CMK (cell line): ENCODE measurements around the gene PDZD8.

ENCODE experiments used
- DNase-seq: peaks from one replicate; pipeline ENCODE4 v3.0.0-alpha.2; 2010; ENCODE audit warnings: low read depth

The PDZD8 gene

DNA sequence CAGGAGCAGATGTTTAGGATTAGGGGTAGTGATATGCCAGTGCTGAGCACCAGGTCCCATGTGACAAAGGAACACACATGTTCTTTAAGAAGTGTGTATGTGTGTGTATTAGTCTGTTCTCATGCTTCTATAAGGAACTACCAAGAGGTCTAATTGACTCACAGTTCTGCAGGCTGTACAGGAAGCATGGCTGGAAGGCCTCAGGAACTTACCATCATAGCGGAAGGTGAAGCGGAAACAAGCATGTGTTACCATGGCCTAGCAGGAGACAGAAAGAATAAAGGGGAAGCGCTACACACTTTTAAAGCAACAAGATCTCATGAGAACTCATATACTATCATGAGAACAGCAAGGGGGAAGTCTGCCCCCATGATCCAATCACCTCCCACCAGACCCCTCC, 22.8 kb upstream of the PDZD8 start:
- DNase-seq, result no peak

DNA sequence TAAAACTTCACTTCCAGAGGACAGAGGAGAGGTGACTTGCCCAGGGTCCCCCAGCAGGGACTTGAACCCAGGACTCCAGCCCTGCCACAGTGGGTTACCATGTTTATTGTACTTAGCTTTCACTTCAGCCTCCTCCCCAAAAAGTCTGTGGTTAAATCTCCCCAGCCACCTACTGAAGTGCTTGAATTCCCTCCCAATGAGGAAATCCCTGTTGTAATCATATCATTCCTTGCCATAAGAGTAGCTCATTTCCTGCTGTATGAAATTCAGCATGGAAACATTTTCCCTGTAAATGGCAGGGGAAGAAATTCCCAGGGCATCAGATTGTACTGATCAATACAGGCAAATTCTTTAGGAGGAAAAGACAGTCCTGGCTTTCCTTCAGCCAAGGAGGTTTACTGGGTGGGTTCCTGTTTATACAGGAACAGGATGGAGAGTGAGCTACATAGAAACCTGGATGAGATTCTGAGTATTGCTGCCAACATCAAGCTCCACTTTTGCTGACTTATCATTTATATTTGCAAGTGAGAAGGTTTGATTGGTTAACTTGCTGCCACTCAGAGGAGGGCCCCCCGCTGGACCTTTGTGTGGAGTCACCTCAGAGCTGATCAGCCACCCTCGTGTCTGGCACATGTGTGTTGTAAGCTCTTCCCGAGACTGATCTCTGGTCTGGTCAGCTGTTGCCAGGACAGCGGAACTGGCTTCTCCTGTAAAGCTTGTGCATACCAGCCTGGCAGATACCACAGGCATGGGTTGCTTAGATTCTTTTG, 16.4 kb upstream of the PDZD8 start:
- no peak for DNase-seq

DNA sequence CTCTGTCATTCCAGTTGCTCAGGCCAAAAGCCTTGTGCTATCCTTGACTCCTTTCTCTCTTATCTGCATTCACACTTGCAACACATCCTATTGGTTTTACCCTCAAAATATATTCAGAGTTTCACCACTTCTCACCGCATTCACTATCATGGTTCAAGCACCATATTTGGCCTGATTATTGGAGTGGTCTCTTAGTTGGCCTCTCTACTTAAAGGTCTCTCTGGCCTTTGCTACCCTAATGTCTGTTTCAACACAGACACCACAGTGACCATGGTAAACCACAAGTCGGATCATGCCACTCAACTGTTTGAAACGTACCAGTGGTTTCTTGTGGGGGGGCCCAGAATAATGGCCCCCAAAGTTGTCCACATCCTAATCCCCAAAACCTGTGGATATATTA, 15.2 kb upstream of the PDZD8 start:
- no peak for DNase-seq

DNA sequence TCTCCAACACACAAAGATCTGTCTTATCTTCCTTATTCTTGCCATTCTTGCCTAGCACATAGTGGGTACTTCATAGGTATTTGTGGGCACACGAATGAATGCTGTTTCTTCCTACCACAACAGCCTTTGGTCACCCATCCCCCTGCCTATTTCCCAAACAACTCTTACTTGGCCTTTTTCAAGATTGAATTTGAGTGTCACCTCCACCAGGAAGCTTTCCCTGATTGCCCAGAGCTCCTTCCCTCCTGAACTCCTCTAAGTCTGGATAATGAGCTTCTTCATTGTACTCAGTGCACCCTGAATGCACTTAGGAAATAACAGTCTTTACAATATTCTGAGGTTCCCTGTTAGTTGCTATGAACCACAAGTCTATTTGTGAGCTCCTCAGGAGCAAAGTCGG, 11.6 kb upstream of the PDZD8 start:
- DNase-seq, result no peak

DNA sequence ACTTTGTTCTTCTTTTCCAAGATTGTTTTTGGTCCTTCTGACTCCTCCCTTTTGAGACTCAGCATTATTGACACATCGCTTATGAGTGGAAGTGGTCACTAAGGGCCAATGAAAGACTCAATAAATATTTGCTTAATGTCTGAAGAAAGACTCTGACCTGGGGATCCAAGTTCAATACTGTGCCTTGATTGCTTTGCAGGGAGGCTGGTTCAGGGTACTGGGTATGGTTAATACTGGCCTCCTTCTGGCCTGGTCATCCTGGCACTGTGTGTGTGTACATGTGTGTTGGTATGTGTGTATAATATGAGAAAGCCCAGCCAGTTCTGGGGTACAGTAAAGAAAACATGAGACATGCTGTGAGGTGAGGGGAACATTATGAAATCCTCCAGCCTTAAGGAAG, 7.6 kb upstream of the PDZD8 start:
- DNase-seq, result no peak

DNA sequence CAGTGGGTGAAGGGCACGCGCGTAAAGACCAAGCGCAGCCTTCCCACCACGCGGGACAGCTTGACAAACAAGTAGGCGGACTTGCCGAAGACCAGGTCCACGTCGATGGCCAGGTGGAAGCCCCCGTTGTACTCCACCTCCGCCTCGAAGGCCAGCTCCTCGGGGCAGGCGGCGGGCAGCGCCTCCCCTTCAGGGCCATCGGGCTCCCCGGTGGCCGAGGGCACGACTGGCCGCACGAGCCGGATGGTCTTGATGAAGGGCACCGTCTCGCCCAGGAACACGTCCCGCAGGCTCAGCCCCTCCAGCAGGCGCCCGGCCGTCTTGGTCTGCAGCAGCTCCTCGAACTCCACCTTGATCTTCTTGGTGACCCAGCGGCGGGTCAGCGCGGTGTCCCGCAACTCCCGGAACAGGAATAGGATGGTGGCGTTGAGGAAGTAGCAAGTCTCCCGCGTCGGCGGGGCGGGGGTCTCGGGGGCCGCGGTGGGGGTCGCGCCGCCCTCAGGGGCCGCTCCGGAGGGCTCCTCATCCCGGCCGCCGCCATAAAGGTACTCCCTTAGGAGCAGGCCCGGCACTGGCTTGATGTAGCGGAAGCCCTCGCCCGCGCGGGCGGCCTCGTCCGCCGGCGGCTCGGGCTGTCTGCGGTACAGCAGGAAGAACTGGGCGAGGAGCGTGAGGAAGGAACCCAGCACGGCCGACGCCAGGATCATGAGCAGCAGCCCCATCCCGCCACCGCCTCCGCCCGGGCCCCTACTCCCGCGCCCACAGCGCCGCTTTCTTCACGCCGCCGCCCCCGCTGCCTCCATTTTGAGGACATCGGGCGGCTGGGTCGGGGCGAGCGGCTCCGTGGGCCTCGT, 507 bp downstream of the PDZD8 start:
- DNase-seq, result no peak

DNA sequence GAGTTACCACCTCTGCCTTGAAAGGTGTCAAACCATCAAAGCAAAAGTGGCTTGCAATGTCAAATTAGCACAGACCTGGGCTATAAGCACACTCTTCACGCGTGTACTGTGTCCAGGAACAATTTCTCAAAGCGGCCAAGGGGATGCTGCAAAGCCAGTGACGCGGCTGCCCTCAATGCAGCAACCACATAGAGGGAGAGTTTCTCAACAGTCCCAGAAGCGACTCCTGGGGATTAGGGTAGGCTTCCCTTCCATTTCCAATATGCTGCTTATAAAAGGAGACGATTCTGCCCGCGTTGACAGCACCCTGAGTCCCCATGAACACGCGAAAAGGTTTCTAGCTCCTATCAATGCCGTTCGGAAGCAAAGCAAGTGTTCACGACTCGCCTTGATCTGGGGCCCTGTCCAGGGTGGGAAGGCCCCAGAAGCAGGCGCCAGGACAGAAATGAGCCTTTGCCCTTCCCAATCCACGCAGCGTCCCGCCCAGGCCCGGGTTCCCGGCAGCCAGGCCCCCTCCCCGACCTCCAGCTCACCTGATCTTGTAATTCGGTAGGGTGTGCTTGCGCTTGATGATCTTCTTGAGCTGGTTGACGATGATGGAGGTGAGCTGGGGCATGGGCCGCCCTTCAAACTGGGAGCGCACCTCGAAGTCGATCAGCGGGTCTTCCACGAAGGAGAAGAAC, 1.3 kb downstream of the PDZD8 start:
- DNase-seq, result no peak

DNA sequence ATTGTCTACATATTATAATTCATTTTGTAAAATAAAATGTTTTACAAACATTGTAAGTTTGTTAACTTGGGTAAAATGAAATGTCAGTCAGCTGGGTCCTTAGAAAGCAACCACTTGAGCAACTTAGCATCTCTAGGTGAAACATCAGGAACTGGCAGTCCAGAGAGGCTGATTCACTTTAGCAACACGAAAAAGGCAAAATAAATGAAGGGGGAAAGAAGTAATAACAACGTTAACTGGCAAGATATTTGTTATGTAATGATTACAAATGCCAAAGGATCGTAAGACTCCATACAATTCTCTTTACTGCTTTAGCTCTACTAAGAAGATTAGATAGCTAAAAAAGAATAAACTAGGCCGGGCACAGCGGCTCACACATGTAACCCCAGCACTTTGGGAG, 5.0 kb downstream of the PDZD8 start:
- DNase-seq, result no peak

DNA sequence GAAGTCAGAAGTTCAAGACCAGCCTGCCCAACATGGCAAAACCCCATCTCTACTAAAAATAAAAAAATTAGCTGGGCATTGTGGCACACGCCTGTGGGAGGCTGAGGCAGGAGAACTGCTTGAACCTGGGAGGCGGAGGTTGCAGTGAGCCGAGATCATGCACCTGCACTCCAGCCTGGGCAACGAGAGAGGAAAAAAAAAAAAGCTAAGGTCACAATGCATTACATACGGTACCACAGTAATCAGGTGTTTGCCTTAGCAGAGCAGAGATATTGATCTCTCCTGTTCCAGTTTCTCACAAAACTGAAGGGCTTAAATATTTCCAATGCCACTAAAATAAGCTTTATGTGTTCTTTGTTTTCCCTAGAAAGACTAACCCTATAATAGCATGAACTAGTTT, 7.5 kb downstream of the PDZD8 start:
- DNase-seq, result no peak

DNA sequence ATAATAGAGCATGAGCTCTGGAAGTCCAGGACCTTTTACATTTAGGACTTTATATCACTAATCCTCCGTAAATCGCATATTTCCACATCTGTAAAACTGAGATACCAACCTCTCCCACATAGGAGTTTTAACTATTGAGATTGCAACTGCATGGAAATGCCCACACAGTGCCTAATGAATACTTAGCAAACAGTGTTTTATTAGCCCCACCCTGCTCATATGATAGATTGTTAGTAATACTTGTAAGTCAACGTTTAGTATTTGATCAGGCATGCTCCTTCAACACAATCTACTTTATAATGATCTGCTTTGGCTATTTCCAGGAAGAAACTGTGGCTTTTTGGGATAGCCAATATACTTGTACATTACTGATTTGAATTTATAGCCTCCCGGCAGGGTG, 8.5 kb downstream of the PDZD8 start:
- DNase-seq, result no peak

DNA sequence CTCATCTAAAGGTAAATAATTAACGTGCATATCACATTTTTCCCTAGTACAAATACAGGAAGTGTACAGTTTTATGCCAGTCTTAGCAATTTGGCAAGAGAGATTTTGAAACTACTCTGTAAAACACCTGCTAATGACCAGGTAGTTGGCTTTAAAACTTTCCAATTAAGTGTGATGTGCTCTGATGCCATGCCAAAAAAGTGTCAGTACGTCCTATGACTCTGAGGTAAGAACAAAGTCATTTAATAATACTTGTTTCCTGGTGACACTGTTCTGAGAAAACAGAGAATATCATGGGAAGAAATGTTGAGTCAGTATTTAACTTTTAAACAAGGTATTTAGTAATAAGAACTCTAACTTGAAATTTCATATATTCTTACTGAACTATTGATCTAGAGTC, 9.6 kb downstream of the PDZD8 start:
- no peak for DNase-seq

DNA sequence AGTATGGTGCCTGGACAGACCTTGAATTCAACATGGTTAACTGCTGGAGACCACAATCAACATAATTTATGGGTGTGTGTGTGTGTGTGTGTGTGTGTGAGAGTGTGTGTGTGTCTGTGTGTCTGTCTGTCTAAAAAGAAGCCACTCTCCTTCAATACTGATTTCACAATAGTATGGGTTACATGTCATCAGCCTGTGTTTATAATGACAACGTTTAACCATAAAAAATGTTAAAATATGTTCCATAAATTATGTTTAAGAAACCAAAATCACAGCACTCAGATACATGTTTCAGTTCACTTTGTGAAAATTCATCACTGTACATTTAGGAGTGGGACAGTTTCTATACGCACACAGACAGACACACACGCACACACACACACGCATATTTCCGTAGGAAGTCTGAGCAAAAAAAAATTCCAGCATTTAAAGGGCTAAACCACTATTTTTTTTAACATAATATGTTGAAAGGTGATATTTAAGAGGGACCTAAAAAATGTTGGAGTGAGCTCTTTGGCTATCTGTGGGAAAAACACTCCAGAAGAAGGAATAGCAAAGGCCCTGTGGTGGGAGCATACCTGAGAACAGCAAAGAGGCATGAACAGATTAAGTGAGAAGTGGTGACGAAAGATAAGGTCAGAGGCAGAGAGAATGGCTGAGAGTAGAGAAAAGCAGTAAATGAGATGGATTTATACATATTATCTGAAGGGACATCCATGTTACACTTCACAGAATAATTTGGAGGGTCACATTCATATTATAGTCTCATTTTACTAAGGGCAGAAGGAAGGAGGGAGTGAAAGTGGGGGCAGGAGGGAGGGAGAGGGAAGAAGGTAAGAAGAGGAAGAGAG, 10.9 kb downstream of the PDZD8 start:
- no peak for DNase-seq

DNA sequence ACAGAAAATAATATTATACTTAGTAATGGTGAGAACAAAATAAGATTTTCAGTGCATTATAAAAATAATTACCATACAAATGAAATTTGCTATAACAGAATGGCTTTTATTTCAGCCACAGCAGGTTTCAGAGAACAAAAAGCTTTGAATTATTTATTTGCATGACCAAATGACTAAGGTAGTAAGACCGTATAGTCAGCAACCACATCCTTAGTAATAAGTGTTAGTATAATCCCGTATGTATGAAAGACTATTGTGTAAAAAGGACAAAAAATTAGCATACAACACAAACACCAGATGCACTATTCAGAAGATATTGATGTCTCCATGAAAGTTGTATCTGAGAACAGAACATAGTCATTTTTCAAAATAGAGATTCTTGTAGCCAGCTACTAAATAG, 12.2 kb downstream of the PDZD8 start:
- no peak for DNase-seq

DNA sequence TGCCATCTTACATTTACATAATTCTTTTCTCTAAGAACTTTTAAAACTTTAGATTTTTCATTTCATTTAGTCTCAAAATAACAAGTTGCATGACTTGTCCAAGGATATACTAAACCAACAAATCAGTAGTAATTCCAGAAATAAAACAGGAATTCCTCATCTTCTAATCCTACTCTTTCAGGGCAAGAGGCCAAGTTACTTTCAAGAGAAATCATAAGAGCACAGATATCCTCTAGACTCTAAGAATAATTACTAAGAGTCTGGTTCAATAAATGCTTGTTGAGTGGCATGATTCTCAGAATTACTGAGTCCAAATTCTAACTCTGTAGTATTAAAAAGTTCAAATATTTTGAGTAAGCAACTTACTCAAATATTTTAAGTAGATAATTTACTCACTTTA, 12.9 kb downstream of the PDZD8 start:
- no peak for DNase-seq

DNA sequence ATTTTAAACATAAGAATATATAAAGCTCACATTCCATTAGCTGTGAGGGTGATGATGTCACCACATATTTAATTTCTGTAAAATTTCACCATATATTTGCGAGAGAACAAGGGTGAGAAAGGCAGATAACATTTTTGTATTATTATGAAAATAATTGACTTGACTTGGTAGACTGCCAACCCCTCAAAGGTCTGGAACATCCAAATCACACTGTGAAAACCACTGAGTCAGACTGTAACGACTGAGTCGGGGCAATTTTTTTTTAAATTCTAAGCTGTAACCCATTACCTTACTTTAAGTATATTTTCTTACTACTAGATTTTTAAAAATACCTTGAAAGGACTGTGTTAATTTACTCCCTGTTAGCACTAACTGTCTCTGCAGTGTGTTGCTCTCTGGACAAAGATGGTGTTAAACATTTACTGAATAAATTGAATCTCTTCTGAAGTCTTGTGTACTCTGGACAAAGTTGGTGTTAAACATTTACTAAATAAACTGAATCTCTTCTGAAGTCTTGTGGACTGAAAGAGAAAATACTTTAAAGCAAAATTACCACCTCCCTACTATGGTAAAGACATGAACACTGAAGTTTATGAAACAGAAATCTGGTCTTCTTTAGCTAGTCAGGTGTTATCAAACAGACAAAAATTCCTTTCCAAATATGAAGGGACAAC, 14.1 kb downstream of the PDZD8 start:
- DNase-seq, result no peak

DNA sequence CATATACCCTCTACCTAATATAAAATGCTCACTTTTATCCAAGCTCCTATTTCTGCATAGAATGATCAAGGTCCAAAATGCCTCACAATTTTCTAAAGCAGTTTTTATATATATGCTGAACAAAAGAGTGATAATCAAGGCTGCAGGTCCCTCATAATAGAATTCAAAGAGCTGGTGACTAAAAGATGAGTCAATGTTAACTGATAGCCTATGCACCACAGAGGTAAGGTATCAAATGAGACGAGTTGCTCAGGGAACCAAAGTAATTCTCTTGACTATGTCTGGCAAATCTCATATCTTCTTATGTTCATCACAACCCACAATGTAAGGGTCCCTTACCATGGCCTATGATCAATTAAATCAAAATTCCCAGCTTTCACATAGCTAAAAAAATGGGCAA, 15.2 kb downstream of the PDZD8 start:
- DNase-seq, result no peak

DNA sequence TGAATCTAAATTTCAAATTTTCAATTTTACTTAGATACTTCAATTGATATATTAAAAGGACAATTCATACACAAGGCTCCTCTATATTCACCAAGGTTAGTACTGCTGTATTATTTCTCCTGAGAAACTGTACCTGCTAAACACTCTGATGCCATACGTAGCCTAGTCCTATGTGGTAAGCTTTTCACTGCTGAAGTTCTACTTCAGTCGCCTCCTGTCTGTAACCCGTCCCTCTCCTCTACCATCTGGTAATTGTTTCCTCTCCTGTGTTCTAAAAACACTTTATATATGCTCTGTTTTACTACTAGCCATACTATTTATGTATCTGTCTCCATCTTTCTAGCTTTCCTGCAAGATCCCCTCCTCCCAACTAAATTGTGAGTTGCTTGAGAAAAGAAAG, 20.2 kb downstream of the PDZD8 start:
- DNase-seq, result no peak

DNA sequence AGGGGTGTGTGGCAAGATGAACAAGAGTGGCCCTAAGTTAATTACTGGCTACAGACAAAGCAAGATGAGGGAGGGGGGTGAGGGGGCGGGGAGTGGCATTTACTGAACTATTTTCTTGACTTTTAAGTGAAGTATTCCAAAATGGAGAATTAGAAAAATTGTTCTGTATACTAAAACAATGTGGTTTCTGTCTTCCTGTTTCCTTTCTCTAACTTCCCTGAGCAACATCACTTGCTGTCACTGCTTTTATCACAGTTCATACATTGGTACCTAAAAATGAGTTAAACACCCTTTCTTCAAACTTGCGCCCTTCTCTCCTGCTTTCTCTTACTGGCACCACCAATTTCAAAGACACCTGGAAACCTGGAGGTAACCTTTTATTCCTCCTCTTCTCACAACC, 21.6 kb downstream of the PDZD8 start:
- DNase-seq, result no peak

DNA sequence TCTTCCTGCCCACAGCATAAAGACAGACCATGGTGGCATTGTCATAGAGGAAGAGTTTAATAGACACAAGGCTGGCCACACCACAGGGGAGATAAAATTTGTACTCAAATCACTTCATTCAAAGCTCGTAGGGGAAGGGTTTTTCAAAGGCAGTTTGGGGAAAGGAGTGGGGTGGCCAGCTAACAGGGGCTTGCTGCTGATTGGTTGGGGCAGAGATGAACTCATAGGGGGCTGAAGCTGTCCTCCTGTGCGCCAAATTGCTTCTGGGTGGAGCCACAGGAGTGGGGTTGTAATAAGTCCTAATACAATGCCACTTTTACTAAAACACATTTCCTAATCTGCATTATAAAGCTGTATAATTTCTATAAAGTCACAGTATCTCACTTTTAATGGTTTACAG, 22.5 kb downstream of the PDZD8 start:
- DNase-seq, result no peak

DNA sequence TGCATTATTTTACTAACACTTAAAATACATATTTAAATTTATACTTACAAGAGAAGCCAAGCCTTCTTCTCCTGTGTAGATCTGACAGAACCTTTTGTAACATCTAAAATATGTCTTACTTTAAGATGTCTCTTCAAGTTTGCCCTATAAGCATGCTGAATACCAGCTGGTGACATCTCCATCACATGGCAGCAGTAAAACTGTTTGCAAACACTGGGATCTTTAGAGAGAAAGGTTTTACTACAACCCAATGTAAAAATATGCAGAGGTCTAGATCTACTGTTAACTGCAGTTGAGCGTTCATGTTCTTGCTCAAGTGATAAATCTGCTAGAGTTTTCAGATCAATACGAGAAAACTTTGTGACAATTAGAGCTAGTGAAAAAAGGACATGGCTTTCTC, 23.2 kb downstream of the PDZD8 start:
- no peak for DNase-seq

DNA sequence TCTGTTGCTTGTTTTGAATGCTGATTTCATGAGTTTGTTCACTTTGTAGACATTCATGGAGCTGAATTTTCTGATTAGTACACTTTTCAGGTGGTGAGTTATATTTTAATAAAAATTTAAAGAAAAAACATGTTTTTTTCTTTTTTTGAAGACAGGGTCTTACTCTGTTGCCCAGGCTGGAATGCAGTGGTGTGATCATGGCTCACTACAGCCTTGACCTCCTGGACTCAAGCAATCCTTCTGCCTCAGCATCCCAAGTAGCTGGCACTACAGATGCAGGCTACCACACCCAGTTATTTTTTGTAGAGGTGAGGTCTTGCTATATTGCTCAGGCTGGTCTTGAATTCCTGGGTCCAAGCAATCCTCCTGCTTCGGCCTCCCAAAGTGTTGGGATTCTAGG, 23.7 kb downstream of the PDZD8 start:
- no peak for DNase-seq

DNA sequence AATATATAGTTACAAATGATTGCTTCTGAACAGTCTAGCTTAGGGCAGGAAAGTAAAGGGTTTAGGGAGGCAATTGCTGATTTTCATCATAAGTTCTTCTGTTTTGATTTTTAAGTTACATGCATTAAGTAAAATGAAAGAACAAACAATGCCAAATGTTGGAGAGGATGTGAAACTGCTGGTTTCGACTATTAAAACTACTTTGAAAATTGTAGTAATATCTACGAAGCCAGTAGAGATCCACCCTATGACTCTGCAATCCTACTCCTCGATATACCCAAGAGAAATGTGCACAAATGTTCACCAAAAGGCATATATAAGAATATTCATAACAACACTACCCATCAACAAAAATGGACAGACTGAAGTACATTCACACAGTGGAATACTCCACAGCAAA, 24.3 kb downstream of the PDZD8 start:
- DNase-seq, result no peak
